ENCODE results near the gene ITPR2.

The ITPR2 gene

GRCh38 chr12:26546535-26547314 is 286.3 kb downstream of the ITPR2 start:
- no peak for DNase-seq
- no peak overlapping the region for H3K4me3 ChIP-seq (ENCODE audit: low read length)
- H3K36me3 ChIP-seq (replicated peaks; ENCODE audit: insufficient read depth, low read length): no peaks in the 10 kb centered on the region
- no peaks in the 10 kb centered on the region for H3K9me3 ChIP-seq (replicated peaks; ENCODE audit: insufficient read depth, low read length)
- H3K27ac ChIP-seq (ENCODE audit: low read length): no peak overlapping the region
- no peak overlapping the region for H3K9ac ChIP-seq (ENCODE audit: low read length)
- TF ChIP-seq CTCF (IDR thresholded peaks at IDR 0.05; ENCODE audit: low read length): no peak
- no peak for TF ChIP-seq EZH2 (optimal IDR thresholded peaks at IDR 0.05; ENCODE audit: low read depth, low read length)
- no peak for TF ChIP-seq EZH2phosphoT487 (IDR thresholded peaks at IDR 0.05; ENCODE audit: low read length)
- no peaks in the 10 kb centered on the region for H4K20me1 ChIP-seq (ENCODE audit: insufficient read depth, low read length)
- H3F3A ChIP-seq (ENCODE audit: insufficient read depth, low read length): no peaks in the 10 kb centered on the region
- H3K27me3 ChIP-seq (replicated peaks; ENCODE audit: insufficient read depth, low read length): no peaks in the 10 kb centered on the region
- no peak overlapping the region for H3K4me2 ChIP-seq (ENCODE audit: low read depth, low read length)
- no peaks in the 10 kb centered on the region for H3K4me1 ChIP-seq (ENCODE audit: low read length)
- H3K9me2 ChIP-seq (replicated peaks; ENCODE audit: insufficient read depth, low read length): no peaks in the 10 kb centered on the region
- no peak overlapping the region for H2AFZ ChIP-seq (ENCODE audit: low read length)
- no peaks in the 10 kb centered on the region for H3K79me2 ChIP-seq (ENCODE audit: low read length)

- no peak overlapping the region for H2AFZ ChIP-seq (ENCODE audit: low read length)
- no peak overlapping the region for H3K27ac ChIP-seq (ENCODE audit: low read length)
- H3K9me3 ChIP-seq (replicated peaks; ENCODE audit: insufficient read depth, low read length): no peaks in the 10 kb centered on the region
- no peaks in the 10 kb centered on the region for H3K79me2 ChIP-seq (ENCODE audit: low read length)
- H3K27me3 ChIP-seq (replicated peaks; ENCODE audit: insufficient read depth, low read length): no peaks in the 10 kb centered on the region
- H3F3A ChIP-seq (ENCODE audit: insufficient read depth, low read length): no peaks in the 10 kb centered on the region
- TF ChIP-seq CTCF (IDR thresholded peaks at IDR 0.05; ENCODE audit: low read length): no peak
- TF ChIP-seq EZH2phosphoT487 (IDR thresholded peaks at IDR 0.05; ENCODE audit: low read length): no peak
- TF ChIP-seq EZH2 (optimal IDR thresholded peaks at IDR 0.05; ENCODE audit: low read depth, low read length): no peak
- H3K9ac ChIP-seq (ENCODE audit: low read length): no peak overlapping the region
- no peaks in the 10 kb centered on the region for H3K4me1 ChIP-seq (ENCODE audit: low read length)
- no peaks in the 10 kb centered on the region for H3K36me3 ChIP-seq (replicated peaks; ENCODE audit: insufficient read depth, low read length)
- no peak overlapping the region for H3K4me3 ChIP-seq (ENCODE audit: low read length)
- DNase-seq: no peak
- H3K4me2 ChIP-seq (ENCODE audit: low read depth, low read length): no peak overlapping the region
- H4K20me1 ChIP-seq (ENCODE audit: insufficient read depth, low read length): no peaks in the 10 kb centered on the region
- H3K9me2 ChIP-seq (replicated peaks; ENCODE audit: insufficient read depth, low read length): no peaks in the 10 kb centered on the region
These were observed 293.9 kb downstream of the ITPR2 start for GRCh38 chr12:26539131-26539530.

- H3K9me2 ChIP-seq (replicated peaks; ENCODE audit: insufficient read depth, low read length): no peaks in the 10 kb centered on the region
- H3K79me2 ChIP-seq (ENCODE audit: low read length): no peaks in the 10 kb centered on the region
- no peak for DNase-seq
- H3K27ac ChIP-seq (ENCODE audit: low read length): no peak overlapping the region
- TF ChIP-seq CTCF (IDR thresholded peaks at IDR 0.05; ENCODE audit: low read length) (no peak), EZH2 (optimal IDR thresholded peaks at IDR 0.05; ENCODE audit: low read depth, low read length) (no peak), EZH2phosphoT487 (IDR thresholded peaks at IDR 0.05; ENCODE audit: low read length) (no peak)
- no peaks in the 10 kb centered on the region for H3F3A ChIP-seq (ENCODE audit: insufficient read depth, low read length)
- no peak overlapping the region for H3K4me2 ChIP-seq (ENCODE audit: low read depth, low read length)
- no peaks in the 10 kb centered on the region for H4K20me1 ChIP-seq (ENCODE audit: insufficient read depth, low read length)
- H3K4me3 ChIP-seq (ENCODE audit: low read length): no peak overlapping the region
- H3K9me3 ChIP-seq (replicated peaks; ENCODE audit: insufficient read depth, low read length): no peaks in the 10 kb centered on the region
- H3K9ac ChIP-seq (ENCODE audit: low read length): no peak overlapping the region
- H3K4me1 ChIP-seq (ENCODE audit: low read length): no peaks in the 10 kb centered on the region
- H2AFZ ChIP-seq (ENCODE audit: low read length): no peak overlapping the region
- no peaks in the 10 kb centered on the region for H3K27me3 ChIP-seq (replicated peaks; ENCODE audit: insufficient read depth, low read length)
- no peaks in the 10 kb centered on the region for H3K36me3 ChIP-seq (replicated peaks; ENCODE audit: insufficient read depth, low read length)
These were observed 295.3 kb downstream of the ITPR2 start for GRCh38 chr12:26537651-26538050.

Measured in MM.1S (cell line).